ENCODE data around the gene SCN1A.

- no peak for TF ChIP-seq GABPA (IDR thresholded peaks at IDR 0.05; ENCODE audit: low read depth)
- TF ChIP-seq CTCF (IDR thresholded peaks at IDR 0.05; ENCODE audit: insufficient read depth, low read length), result no peak
- no peak for TF ChIP-seq POLR2AphosphoS5 (IDR thresholded peaks at IDR 0.05; ENCODE audit: low read depth)
- TF ChIP-seq SPI1 (IDR thresholded peaks at IDR 0.05; ENCODE audit: borderline replicate concordance, low read depth), result no peak
- TF ChIP-seq REST (IDR thresholded peaks at IDR 0.05; ENCODE audit: insufficient replicate concordance, low read depth), result no peak
Observed at GRCh38 chr2:166060191-166060590, 67.6 kb downstream of the SCN1A start.

All from HL-60 (cell line).